Jurkat, Clone E6-1 (cell line): Measurements from ENCODE around the gene RTN4RL2.

Experiments used
- DNase-seq: peaks from one replicate; pipeline ENCODE4 v3.0.0-alpha.2; 2011; ENCODE audit warnings: low read depth, low spot score
- H3K4me3 ChIP-seq: 2 replicates; pipeline ENCODE4 v1.5.1; 2011; ENCODE audit warnings: mild to moderate bottlenecking, low read length, control low read depth, moderate library complexity

The RTN4RL2 gene

DNA sequence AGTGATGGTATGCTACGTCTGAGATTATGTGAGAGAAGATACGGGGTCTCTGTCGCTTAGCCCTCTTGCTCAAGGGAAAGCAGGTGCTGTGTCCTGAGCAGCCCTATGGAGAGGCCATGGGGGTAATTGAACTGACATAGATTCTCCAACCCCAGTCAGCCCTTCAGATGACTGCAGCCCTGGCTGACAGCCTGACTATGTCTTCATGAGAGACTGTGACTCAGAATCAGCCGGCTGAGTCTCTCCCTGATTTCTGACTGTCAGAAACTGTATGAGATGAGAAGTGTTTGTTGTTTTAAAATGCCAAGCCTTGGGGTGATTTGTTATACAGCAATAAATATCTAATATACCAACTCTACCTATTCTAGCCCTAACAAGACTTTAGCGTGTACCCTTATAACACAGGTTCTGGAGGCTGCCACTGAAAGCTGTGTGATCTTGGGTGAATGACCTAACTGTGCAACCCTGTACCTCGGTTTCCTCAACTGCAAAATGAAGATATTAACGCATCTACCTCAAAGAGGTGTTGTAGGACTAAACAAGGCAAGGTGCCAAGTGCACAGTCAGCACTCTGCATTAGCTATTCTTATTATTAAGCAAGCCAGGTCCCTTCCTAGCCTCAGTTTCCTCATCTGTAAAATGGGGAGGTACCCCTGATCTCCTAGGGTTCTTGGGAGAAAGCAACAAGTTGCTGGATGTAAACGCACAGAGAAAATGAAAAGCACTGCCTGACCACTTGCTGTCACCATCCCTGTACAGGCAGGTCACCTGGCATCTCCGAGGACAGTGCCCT lies 30.3 kb downstream of the RTN4RL2 start:
- no peak for DNase-seq
- H3K4me3 ChIP-seq = no peak overlapping the region

DNA sequence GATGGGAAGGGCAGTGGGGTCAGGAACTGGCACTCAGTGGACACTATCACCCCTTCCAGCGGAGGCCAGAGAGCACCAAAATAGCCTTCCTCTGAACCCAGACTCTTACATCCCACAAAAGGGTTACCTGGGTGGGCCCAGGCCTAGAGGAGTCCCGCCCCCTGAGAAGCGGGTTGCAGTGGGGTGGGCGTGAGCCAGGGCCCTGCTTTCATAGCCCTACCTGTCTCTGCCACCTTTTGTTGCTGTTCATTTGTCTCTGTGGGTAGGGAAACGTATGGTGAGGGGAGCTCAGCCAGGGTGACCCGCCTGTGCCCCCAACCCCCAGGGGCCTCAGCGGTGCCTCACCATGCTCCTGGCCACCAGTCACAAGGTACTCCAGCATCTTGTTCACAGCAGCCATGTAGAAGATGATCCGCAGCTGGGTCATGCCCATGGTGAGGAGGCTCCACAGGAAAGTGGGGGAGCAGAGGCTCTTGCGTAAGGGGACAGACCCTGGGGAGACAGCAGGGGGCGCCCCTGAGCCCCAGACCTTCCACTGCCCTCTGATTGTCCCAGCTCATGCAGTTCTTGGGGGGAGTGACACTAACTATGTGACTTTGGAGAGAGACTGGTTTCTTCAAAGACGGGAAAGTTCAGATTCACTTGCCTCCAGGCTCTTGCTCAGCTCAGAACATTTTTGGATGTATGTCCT lies 31.2 kb downstream of the RTN4RL2 start:
- H3K4me3 ChIP-seq = no peak overlapping the region
- DNase-seq = peak; percentile 32

DNA sequence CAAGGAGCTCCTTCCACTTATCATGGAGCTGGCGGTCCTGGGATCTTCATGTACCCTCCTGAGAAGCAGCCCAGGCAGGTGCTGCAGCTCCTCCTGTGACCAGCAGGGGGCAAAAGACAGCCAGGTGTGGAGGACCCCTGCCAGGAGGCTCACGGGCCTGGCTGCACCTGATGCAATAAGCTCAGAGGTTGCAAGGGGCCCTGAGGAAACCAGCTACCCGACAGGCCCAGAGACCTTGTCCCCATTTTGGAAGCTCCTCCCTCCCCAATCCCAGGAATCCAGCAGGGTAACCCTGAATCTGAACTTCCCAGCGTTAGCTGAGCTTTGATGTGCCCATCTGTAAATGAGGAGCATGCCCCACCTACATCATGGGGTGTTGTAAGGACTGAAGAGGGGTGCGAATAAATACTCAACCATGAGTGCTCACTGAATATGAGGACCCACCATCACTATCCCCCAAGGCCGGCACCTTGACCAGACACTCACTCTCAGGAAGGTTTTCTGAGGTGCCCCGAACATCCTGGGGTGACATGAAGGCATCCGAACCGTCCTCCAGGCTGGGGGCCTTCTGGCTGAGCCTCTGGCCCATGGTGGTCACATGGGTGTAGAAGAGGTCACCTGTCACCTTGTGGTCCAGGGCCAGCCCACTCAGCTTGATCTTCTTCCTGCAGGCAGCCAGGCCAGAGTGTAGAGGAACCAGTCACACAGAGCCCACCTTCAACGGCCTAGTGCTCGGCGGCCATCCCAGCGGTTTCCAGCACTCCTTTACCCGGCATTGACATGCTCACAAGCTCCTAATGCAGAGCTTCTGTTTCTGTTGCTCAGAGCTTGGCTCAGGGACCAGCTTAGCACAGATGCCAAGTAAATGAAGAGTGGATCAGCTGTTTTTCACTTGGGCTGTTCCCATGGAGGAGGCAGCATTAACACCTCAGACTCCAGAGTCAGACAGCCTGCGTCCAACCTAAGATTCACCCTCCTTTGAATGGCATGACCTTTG lies 33.5 kb downstream of the RTN4RL2 start:
- peak; percentile 46 for DNase-seq
- no peak overlapping the region for H3K4me3 ChIP-seq

DNA sequence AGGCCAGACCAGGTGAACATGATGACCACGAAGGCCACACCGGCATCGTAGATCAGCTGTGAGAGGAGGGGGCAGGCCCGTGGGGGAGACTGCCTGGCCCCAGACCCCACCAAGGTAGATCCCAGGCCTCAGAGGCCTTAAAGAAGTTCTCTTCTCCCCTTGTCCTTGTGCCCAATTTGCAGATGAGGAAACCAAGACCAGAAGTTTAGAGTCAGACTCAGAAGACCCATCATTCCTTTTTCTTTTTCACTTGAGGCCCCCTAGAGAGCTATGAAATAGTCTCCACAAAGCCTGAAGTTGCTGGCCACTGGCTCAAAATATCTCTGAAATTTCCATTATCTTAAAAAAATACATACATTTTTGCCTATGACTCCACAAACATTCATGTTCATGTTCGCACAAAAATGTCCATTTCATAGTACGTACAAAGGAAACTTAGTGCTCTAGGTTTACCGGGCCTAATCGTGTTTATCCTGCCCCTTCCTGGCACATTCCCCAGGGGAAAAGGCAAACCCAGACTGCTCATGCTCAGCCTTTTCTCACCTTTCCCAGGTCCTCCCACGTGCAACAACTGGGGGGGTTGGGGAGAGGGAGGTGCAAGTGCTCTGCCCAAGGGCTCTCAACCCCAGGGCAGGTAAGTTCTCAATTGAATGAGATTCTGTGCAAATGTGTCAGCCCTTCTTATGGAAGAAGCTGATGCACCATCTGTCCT lies 35.9 kb downstream of the RTN4RL2 start:
- no peak for DNase-seq

DNA sequence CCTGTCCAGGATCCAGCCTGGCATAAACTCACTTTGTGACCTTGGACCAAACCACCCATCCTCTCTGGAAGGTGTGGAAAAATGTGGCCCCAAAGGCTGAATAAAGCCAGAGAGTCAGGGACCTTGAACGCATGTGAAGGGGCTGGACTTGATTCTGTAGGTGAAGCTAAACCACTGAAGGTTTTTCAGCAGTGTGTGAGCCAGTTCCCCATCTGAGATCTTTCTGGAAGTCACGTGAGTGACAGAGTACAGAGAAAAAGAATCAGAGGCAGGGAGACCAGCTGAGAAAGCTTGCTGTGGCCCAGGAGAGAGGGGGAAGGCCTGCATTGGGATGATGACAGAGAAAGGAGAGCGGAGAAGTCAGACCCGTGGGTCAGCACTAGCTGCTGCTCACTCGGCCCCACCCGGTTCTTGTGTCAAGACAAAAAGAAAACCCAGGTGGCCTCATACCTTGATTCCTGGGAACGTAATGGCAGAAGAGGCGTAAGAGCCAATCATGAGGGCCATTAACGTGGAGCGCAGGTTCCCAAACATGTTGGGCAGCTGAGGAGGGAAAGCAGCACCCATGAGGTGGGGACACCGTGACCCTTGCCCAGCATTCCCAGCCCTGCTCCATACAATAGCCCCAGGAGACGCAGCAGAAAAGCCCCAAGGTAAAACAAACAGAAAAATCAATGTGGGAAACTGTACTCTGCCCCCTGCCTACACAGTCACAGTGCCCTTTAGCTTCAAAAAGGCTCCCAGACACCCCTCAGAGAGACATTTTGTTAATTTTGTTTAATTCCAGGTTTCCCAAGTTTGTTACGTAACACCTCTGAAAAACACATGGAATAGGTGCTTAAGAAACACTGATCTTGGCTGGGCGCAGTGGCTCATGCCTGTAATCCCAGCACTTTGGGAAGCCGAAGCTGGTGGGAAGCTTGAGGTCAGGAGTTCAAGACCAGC lies 37.2 kb downstream of the RTN4RL2 start:
- H3K4me3 ChIP-seq = no peak overlapping the region
- DNase-seq = no peak

More for the DNA sequence above, 35.9 kb downstream of the RTN4RL2 start:
- no peak overlapping the region for H3K4me3 ChIP-seq

DNA sequence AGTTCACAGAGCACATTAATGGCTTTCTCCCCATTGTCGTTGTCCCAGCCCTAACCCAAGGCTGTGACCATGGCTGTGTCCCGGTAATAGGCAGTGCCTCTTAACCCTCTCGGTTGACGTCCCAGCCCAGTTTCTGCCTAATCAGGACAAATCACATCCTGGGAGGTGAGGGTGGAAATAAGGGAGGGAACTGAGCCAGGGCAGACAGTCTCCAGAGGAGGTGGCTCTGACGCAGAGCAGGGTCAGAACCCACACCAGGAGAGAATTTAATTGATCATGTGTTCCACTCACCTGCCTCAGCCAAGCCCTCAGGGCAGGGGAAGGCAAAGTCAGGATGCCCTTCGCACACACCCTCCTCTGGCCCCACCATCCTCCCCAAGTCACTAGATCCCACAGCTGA lies 38.2 kb downstream of the RTN4RL2 start:
- H3K4me3 ChIP-seq = no peak overlapping the region
- DNase-seq = no peak

DNA sequence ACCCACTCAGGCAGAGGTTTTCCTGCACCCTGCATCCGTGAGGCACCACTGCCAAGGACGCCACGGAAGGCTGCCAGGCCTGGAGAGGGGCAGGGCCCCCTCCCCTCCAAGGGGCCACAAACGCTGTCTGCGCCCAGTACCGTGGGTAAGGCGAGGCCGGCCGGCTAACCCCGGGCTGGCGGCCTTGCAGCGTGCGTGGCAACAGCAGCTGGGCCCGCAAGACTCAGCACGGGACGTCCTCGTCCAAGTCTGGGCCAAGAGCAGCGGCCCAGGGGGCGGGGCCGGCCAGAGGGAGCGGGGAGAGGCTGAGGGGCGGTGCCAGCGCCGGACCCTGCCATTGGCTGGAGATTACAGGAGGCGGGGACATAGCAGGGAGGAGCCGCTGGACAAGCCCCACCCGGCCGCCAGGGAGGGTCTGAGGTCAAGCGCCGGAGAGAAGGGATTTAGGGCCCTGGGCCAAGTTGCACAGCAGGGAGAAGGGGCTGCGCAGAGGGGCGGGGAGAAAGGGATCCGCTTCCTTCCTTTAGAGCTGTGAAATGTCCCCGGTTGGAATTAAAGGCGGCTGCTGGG lies 39.2 kb downstream of the RTN4RL2 start:
- no peak overlapping the region for H3K4me3 ChIP-seq
- no peak for DNase-seq

DNA sequence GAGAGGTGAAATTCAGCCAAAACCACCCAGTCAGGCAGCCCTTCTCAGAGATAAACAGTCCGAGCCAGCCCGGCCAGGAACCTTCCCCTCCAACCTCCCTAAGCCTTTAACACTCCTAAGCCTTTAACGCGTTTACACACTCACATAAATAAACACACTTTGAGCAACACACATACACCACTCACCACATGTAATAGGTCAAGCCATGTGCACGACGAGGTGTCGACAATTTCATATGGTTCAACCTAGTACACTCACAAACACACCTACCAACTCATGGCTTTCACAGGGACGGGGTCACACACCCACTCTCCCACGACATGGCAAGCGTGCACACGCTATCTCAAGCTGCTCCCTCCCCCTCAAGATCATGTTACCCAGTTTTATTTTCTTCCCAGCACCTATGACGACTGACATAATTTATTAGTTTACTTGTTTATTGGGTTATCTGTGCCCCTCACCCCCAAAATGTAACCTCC lies 39.7 kb downstream of the RTN4RL2 start:
- H3K4me3 ChIP-seq = no peak overlapping the region
- no peak for DNase-seq

DNA sequence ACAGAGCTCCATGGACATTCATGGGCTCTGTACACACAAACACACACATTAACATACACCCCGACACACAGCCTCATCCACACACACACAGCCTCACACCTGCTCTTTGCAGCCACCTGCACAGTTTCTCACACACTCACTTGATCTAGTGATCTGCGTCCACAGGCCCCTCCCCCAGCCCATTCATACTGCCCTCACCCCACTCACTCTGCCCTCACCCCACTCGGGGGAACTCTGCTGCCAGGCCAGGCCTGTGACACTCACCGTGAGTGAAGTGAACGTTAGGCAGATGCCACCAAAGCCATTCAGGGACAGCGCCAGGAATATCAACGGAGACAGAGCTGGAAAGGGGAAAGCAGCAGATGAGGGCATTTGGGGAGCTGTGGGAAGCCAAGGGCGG lies 40.2 kb downstream of the RTN4RL2 start:
- no peak overlapping the region for H3K4me3 ChIP-seq
- no peak for DNase-seq

DNA sequence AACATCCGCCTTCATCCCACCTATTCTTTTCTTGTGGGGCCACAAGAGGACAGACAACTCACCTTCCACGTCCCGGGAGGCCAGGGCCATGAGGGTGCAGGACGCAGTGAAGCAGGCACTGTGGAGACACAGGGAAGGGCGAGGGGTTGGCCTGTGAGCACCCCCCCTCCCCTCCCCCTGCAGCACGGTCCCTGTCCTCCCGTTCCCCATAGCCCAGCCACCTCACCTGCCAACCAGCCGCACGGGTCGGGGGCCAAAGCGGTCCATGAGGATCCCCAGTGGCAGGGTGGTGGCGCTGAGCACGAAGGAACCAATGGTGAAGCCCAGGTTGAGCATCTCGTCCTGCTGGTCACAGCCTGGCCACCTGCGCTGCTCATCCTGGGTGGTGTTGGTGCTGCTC lies 40.6 kb downstream of the RTN4RL2 start:
- DNase-seq = no peak
- H3K4me3 ChIP-seq = no peak overlapping the region

DNA sequence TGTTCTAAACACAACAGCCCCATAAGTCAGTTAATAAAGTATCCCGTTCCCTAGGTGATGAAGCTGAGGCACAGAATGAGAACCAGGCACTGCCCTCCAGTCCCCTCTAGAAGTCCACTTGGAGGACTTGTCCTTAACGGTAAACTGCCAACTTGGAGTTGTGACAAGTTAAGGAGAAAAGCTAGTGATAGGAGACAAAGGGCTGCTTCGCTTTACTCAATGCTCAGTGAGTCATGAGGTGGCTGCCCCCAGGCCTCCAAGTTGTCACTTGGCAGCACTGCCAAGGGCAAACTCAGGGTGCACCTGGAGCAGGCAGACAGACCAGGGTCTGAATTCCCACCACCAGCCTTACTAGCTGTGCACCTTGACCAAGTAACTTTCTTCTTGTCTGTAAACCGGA lies 41.6 kb downstream of the RTN4RL2 start:
- no peak overlapping the region for H3K4me3 ChIP-seq
- no peak for DNase-seq

DNA sequence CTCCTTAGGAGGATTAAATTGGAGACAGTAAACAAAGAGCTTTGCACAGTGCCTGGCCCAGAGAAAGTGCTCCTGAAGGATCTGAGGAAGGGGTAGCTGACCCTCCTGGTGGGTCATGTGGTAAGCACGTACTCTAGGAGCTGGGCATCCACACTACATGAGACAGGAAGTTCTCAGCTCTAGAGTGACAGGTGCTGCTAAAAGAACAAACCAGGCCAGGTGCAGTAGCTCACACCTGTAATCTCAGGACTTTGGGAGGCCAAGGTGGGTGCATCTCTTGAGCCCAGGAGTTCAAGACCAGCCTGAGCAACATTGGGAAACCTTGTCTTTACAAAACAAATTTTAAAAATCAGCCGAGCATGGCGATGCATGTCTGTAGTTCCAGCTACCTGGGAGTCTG lies 42.0 kb downstream of the RTN4RL2 start:
- DNase-seq = no peak

DNA sequence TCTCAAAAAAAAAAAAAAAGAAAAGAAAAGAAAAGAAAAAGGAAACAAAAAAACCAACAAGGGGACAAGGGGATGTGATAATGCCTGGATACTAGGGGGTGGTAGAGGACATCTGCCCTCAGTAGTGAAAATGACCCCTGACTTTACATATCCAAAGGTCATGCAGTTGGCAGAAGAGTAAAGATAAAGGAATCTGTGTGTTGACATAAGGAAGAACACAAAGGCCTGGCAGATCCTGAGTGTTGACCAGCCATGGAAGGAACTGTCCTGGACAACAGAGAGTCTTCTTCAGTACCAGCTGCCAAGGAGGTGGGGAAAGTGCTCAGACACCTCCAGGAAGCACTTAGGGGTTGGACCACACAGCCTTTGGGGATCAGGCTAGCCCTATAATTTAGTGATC lies 42.5 kb downstream of the RTN4RL2 start:
- H3K4me3 ChIP-seq = no peak overlapping the region
- DNase-seq = no peak

More for the DNA sequence above, 42.0 kb downstream of the RTN4RL2 start:
- no peak overlapping the region for H3K4me3 ChIP-seq

DNA sequence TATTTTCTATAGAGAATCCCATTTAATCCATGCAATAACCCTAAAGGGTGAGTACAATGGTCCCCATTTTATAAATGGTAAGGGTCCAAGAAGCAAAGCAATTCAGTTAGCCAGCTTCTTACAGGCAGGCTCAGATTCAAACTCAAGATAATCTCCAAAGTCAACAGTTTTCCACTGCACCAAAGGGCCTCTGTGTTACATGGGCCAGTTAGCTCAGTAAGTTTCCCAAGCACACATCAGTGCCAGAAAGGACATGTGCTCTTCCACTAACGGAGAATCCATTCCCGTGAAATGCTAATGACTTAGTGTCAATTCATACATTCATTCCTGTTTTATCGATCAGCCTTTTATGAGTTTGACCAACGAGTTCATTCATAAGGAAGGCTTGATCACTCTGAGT lies 44.2 kb downstream of the RTN4RL2 start:
- DNase-seq = no peak
- no peak overlapping the region for H3K4me3 ChIP-seq

DNA sequence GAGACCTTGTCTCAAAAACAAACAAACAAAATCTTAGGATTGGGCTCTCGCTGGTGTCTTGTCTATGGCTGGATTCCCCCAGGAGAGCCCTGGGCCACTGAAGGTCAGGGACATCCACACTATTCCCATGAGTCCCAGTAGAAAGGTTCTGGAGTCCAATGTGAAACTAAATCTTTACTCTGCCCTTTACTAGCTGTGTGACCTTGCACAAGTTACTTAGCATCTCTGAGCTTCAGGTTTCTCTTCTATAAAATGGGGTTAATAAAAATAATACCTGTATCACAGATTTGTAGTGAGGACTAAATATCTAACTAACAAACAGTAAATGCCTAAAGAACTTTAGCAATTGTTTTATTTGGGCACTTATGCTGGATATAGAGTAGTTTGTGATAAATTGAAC lies 46.2 kb downstream of the RTN4RL2 start:
- no peak for DNase-seq
- no peak overlapping the region for H3K4me3 ChIP-seq

DNA sequence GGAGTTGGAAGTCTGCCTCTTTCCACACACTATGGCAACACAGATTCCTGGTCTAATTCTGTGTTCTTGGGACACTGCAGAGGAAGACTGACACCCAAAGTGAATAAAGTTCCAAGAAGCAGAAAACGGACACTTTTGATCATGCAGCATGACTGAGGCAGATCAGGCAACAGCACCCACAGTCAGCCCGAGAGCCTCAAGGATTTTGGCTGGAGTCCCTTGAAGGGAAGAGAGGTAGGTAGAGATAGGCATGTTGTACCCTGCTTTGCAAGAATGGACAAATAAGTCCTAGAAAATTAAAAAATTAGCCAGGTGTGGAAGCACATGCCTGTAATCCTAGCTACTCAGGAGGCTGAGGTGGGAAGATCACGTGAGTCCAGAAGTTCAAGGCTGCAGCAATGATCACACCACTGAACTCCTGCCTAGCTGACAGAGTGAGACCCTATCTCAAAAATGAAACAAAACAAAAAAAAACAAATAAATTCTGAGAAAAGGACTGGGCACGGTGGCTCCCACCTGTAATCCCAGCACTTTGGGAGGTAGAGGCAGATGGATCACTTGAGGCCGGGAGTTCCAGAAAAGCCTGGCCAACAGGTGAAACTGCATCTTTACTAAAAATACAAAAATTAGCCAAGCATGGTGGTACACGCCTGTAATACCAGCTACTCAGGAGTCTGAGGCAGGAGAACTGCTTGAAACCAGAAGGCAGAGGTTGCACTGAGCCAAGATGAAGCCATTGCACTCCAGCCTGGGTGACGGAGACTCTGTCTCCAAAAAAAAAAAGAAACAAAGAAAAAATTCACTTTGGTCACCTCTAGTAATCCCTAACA lies 48.2 kb downstream of the RTN4RL2 start:
- H3K4me3 ChIP-seq = no peak overlapping the region
- no peak for DNase-seq
